GM21619 (cell line): ENCODE results near the gene GANC.
"Not testable (repeated sequence)": the region's sequence is repeated elsewhere in the genome, so short reads cannot be mapped to it uniquely, and the experiment has no call there.

Experiments used
- ATAC-seq: cut with Tn5 transposase; IDR thresholded peaks from one replicate; pipeline ENCODE4 v1.9.1; 2021; ENCODE audit not compliant: unreplicated experiment

GANC gene

GRCh38 chr15:42272939-42273899, at the start of gene GANC, which contains the start of gene TMEM87A:
Gene GANC (plus strand): TSS chr15:42273201. CDS start chr15:42274482, 1,281 bp downstream.
Gene TMEM87A (minus strand): TSS chr15:42273433. CDS start chr15:42273398, 35 bp downstream.
- ATAC-seq, result peak; percentile 86

- no peak for ATAC-seq
Observed at GRCh38 chr15:42226648-42227047, 46.4 kb upstream of the GANC start.

- ATAC-seq, result no peak
Observed at GRCh38 chr15:42228036-42228435, 45.0 kb upstream of the GANC start.

GRCh38 chr15:42228981-42229380, 44.0 kb upstream of the GANC start:
- ATAC-seq, result not testable (repeated sequence)

- no peak for ATAC-seq
Observed at GRCh38 chr15:42231088-42231487, 41.9 kb upstream of the GANC start.

- ATAC-seq, result no peak
Observed at GRCh38 chr15:42232606-42233005, 40.4 kb upstream of the GANC start.

- ATAC-seq, result no peak
Observed at GRCh38 chr15:42233107-42233506, 39.9 kb upstream of the GANC start.

- ATAC-seq, result no peak
Observed at GRCh38 chr15:42239528-42240182, 33.3 kb upstream of the GANC start.

GRCh38 chr15:42240823-42241222, 32.2 kb upstream of the GANC start:
- ATAC-seq, result no peak

- ATAC-seq, result no peak
Observed at GRCh38 chr15:42253300-42253699, 19.7 kb upstream of the GANC start.

GRCh38 chr15:42264795-42265194, 8.2 kb upstream of the GANC start:
- no peak for ATAC-seq

- no peak for ATAC-seq
Observed at GRCh38 chr15:42267286-42267685, 5.7 kb upstream of the GANC start.

GRCh38 chr15:42270551-42270950, 2.5 kb upstream of the GANC start:
- no peak for ATAC-seq

GRCh38 chr15:42270996-42271395, 2.0 kb upstream of the GANC start:
- no peak for ATAC-seq

GRCh38 chr15:42273900-42274701, 1.1 kb downstream of the GANC start:
- ATAC-seq, result peak; percentile 22

GRCh38 chr15:42274702-42274989, 1.6 kb downstream of the GANC start:
- ATAC-seq, result no peak

GRCh38 chr15:42275780-42276391, 2.9 kb downstream of the GANC start:
- ATAC-seq, result no peak

GRCh38 chr15:42276762-42277161, 3.8 kb downstream of the GANC start:
- no peak for ATAC-seq

- no peak for ATAC-seq
Observed at GRCh38 chr15:42279234-42279723, 6.3 kb downstream of the GANC start.

- no peak for ATAC-seq
Observed at GRCh38 chr15:42282344-42282743, 9.3 kb downstream of the GANC start.

- no peak for ATAC-seq
Observed at GRCh38 chr15:42282926-42283325, 9.9 kb downstream of the GANC start.
